MCF 10A (cell line): ENCODE measurements around the gene MINDY3. TPM values are rescaled to one million over a fixed set of nuclear protein-coding genes. Genes with fewer than 3 reads are reported as not detected.

Experiments used
- BruUV-seq: library from RNA; stranded (reverse); fragments of 400-500 nt; replicated peaks from 2 replicates; lab custom pipeline; 2021; lab: Mats Ljungman, UMichigan
- CTCF ChIA-PET: fragments of 300-600 bp; sonication (Branson Sonifier 250); formaldehyde crosslinking; extraction: SDS; loops from one replicate; lab custom pipeline; 2021; ENCODE audit warnings: antibody characterized with exemption, inconsistent platforms; lab: Yijun Ruan, JAX
- POLR2A ChIA-PET: fragments of 300-600, 350-650 bp; sonication (Branson Sonifier 250); formaldehyde crosslinking; extraction: SDS; loops from one replicate; lab custom pipeline; 2020; ENCODE audit warnings: antibody characterized with exemption, inconsistent platforms; lab: Yijun Ruan, JAX
- DNase-seq: peaks from one replicate; pipeline ENCODE4 v3.0.0-alpha.2; 2018; ENCODE audit not compliant: unreplicated experiment
- H3K27ac Mint-ChIP-seq: one replicate; pipeline ENCODE4 v1.8.0; 2022; ENCODE audit warnings: mild to moderate bottlenecking, low read depth, mixed read lengths; ENCODE audit not compliant: unreplicated experiment
- H3K27me3 Mint-ChIP-seq: one replicate; pipeline ENCODE4 v1.8.0; 2022; ENCODE audit warnings: mixed read lengths; ENCODE audit not compliant: insufficient read depth, unreplicated experiment
- H3K36me3 Mint-ChIP-seq: one replicate; pipeline ENCODE4 v1.8.0; 2022; ENCODE audit warnings: mild to moderate bottlenecking, moderate library complexity, mixed read lengths; ENCODE audit not compliant: insufficient read depth, unreplicated experiment
- H3K4me1 Mint-ChIP-seq: one replicate; pipeline ENCODE4 v1.8.0; 2022; ENCODE audit warnings: mixed read lengths; ENCODE audit not compliant: insufficient read depth, unreplicated experiment
- H3K4me3 Mint-ChIP-seq: one replicate; pipeline ENCODE4 v1.8.0; 2022; ENCODE audit warnings: mild to moderate bottlenecking, moderate library complexity, mixed read lengths; ENCODE audit not compliant: unreplicated experiment
- H3K9me3 Mint-ChIP-seq: one replicate; pipeline ENCODE4 v1.8.0; 2022; ENCODE audit warnings: mixed read lengths; ENCODE audit not compliant: unreplicated experiment
- intact Hi-C: fragments of 100-400 bp; cut with micrococcal nuclease; formaldehyde crosslinking; loops from 2 replicates; pipeline ENCODE4 v1.14.1; 2022
- total RNA-seq: library from RNA; stranded (reverse); gene quantifications from 2 replicates; pipeline ENCODE4 v1.2.3, GENCODE V29; 2022
- TF ChIP-seq, protein P1 (sequence below): fragments of 200-600 bp; IDR thresholded peaks from one replicate; pipeline ENCODE4 v1.8.0; 2022; ENCODE audit warnings: antibody characterized with exemption, mild to moderate bottlenecking; ENCODE audit not compliant: unreplicated experiment

MINDY3 gene
- total RNA-seq, 1 experiment from 2014 or later = 28.8 TPM

DNA sequence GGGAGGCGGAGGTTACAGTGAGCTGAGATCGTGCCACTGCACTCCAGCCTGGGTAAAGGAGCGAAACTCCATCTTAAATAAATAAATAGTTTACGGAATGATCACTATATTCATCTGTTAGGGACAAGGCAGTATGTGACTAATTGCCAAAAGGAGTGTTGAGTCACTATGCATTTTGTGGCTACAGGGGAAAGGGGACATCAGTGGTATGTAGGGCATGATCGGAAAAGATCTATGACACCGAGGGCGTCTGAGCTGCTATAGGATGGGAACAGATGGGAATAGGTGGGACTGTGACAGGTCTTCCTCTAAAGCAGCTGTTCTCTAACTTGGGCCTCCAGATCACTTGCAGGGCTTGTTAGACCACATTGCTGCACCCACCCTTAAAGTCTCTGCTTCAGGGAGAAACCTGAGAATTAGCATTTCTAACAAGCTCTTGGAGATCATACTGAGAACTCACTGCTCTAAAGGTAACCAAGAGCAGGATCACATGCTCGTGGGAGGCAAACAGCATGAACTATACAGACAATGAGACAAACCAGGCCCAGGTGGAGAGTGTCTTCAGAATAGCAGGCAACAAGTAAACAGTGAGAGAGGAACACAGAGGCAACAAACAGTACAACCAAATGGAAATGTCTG, 75.5 kb downstream of the MINDY3 start:
- Mint-ChIP-seq H3K9me3 (no peaks in the 10 kb centered on the region), H3K4me1 (no peaks in the 10 kb centered on the region), H3K36me3 (peaks cover 31% of the 10 kb centered on the region), H3K27me3 (no peaks in the 10 kb centered on the region), H3K4me3 (no peak overlapping the region), H3K27ac (no peak overlapping the region)
- DNase-seq = no peak
- no TSS peak for BruUV-seq
- TF ChIP-seq, protein P1, sequence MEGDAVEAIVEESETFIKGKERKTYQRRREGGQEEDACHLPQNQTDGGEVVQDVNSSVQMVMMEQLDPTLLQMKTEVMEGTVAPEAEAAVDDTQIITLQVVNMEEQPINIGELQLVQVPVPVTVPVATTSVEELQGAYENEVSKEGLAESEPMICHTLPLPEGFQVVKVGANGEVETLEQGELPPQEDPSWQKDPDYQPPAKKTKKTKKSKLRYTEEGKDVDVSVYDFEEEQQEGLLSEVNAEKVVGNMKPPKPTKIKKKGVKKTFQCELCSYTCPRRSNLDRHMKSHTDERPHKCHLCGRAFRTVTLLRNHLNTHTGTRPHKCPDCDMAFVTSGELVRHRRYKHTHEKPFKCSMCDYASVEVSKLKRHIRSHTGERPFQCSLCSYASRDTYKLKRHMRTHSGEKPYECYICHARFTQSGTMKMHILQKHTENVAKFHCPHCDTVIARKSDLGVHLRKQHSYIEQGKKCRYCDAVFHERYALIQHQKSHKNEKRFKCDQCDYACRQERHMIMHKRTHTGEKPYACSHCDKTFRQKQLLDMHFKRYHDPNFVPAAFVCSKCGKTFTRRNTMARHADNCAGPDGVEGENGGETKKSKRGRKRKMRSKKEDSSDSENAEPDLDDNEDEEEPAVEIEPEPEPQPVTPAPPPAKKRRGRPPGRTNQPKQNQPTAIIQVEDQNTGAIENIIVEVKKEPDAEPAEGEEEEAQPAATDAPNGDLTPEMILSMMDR = no peak
- intact Hi-C loops = no loop called here
- CTCF ChIA-PET = no interaction called here
- POLR2A ChIA-PET = no interaction called here

DNA sequence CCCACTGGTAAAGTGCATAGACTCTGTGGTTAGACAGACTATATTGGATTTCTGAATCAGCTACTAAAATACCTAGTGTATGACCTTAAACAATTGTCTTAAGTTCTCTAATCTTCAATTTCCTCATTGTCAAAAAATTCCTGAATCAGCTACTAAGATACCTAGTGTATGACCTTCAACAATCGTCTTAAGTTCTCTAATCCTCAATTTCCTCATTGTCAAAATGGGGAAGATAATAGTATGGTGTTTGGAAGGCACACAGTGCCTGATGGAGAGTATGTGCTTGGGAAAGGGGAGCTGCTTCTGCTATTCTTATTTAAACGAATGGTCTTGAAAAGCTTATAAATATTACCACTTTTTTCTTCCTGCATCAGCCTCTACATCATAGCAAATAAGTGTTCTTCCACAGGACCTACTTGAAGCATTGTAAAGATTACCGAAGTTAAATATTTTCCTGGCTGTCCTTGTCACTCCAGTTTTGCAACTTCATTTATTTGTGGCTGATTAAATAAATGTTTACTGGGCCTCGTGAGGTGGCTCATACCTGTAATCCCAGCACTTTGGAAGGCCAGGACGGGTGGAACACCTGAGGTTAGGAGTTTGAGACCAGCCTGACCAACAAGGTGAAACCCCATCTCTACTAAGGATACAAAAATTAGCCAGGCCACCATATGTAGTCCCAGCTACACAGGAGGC, 76.2 kb downstream of the MINDY3 start:
- Mint-ChIP-seq H3K27ac (no peak overlapping the region), H3K4me1 (no peaks in the 10 kb centered on the region), H3K9me3 (no peaks in the 10 kb centered on the region), H3K36me3 (peaks cover 25% of the 10 kb centered on the region), H3K4me3 (no peak overlapping the region), H3K27me3 (no peaks in the 10 kb centered on the region)
- no TSS peak for BruUV-seq
- intact Hi-C loops = no loop called here
- TF ChIP-seq, protein P1 = no peak
- no peak for DNase-seq
- POLR2A ChIA-PET = no interaction called here
- CTCF ChIA-PET = interaction anchor here (1.6 kb wide), 1 partner anchor 8 kb away, joined by 3 read pairs; no protein-coding TSS in a partner anchor

DNA sequence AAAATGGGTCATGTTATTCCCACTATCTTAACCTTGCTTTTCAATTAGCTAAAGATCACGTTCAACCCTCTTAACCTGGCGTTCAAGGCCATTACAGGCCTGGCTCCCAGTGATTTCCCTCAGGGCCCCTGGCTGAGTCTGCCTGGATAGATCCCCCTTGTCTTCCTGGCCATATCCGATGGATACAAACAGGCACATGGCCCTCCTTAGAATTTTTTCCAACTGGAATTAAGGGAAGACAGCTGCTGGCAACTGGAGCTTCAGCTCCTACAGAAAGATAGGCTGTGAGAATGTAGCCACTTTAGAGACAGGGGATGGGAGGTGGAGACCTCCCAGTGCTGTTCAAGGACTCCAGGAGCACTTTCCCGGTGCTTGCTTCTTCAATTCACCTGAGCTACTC, 77.5 kb downstream of the MINDY3 start:
- H3K36me3 Mint-ChIP-seq = peaks cover 19% of the 10 kb centered on the region
- BruUV-seq = no TSS peak
- ChIA-PET CTCF (interaction anchor here (0.8 to 1.6 kb wide), 2 partner anchors 9 to 482 kb away, joined by 3 read pairs; no protein-coding TSS in a partner anchor), POLR2A (interaction anchor here (0.7 kb wide), 1 partner anchor 19 kb away, joined by 3 read pairs; no protein-coding TSS in a partner anchor)
- H3K4me3 Mint-ChIP-seq = no peak overlapping the region
- TF ChIP-seq, protein P1 = no peak
- no peaks in the 10 kb centered on the region for H3K27me3 Mint-ChIP-seq
- no peak for DNase-seq
- H3K27ac Mint-ChIP-seq = no peak overlapping the region
- intact Hi-C loops = no loop called here
- H3K4me1 Mint-ChIP-seq = no peaks in the 10 kb centered on the region
- no peaks in the 10 kb centered on the region for H3K9me3 Mint-ChIP-seq

DNA sequence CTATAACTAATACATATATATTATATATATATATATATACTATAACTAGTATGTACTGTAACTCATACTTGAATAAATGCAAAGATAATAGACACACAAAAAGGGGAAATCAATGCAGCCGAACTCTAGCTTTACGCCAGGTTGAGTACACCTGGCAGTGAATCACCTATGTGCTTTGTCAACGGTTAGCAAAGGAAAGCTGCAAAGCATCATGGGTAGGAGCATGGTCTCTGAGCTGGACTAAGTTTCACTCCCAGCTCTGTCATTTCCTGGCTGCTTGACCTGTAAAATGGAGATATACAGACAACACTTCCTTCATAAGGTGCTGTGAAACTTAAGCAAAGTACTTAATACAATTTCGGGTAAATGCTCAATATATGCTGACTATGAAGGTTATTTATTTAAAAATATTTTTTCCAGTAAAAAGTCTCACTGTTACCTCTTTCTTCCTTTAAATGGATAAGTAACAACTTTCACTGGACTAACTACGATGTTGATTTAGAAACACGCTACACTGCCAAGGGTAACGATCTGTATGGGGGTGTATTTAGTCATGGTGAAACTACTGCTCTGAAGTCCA, 78.8 kb downstream of the MINDY3 start:
- no peak for DNase-seq
- BruUV-seq = no TSS peak
- Mint-ChIP-seq H3K27me3 (no peaks in the 10 kb centered on the region), H3K4me3 (no peak overlapping the region), H3K4me1 (no peaks in the 10 kb centered on the region), H3K27ac (no peak overlapping the region), H3K36me3 (peaks cover 24% of the 10 kb centered on the region), H3K9me3 (peaks cover 2% of the 10 kb centered on the region)
- TF ChIP-seq, protein P1 = no peak
- intact Hi-C loops = no loop called here
- ChIA-PET POLR2A (interaction anchor here (1.6 kb wide), 1 partner anchor 11 kb away, joined by 5 read pairs; no protein-coding TSS in a partner anchor), CTCF (interaction anchor here (0.6 kb wide), 1 partner anchor 54 kb away, joined by 3 read pairs; no protein-coding TSS in a partner anchor)
